ELF-1 (cell line): ENCODE measurements around the gene VPS37C.
A peak's percentile ranks its signal among the peaks of the same experiment; 100 is the strongest.
"Not testable (repeated sequence)": the region's sequence is repeated elsewhere in the genome, so short reads cannot be mapped to it uniquely, and the experiment has no call there.

ENCODE experiments used
- DNase-seq: peaks from one replicate; pipeline ENCODE4 v3.0.0-alpha.2; 2016; ENCODE audit warnings: low read depth, low spot score

Gene VPS37C

GRCh38 chr11:61161190-61162091 is at the start of gene VPS37C:
Gene VPS37C, minus strand, starts transcription at chr11:61161426. Its CDS starts 22,597 bp downstream, at chr11:61138829.
- DNase-seq, result peak; percentile 93

- not testable (repeated sequence) for DNase-seq
Observed at GRCh38 chr11:61210629-61211028, 49.4 kb upstream of the VPS37C start.

- DNase-seq, result not testable (repeated sequence)
Observed at GRCh38 chr11:61207636-61208310, 46.5 kb upstream of the VPS37C start.

- DNase-seq, result not testable (repeated sequence)
Observed at GRCh38 chr11:61204502-61205059, 43.4 kb upstream of the VPS37C start.

DNA sequence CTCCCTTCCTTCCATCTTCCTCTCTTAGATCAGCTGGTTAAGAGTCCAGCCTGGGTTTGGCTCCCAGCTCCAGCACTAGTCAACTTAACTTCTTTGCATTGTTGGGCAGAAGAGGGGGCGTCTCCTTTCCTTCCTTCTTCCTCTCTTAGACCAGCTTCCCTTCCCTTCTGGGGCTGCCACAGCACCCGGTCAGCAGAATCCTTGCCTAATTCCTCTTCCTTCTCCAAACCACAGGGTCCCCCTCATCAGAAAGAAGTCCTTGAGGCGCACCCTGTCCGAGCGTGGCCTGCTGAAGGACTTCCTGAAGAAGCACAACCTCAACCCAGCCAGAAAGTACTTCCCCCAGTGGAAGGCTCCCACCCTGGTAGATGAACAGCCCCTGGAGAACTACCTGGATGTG is 42.6 kb upstream of the VPS37C start:
- DNase-seq, result not testable (repeated sequence)

DNA sequence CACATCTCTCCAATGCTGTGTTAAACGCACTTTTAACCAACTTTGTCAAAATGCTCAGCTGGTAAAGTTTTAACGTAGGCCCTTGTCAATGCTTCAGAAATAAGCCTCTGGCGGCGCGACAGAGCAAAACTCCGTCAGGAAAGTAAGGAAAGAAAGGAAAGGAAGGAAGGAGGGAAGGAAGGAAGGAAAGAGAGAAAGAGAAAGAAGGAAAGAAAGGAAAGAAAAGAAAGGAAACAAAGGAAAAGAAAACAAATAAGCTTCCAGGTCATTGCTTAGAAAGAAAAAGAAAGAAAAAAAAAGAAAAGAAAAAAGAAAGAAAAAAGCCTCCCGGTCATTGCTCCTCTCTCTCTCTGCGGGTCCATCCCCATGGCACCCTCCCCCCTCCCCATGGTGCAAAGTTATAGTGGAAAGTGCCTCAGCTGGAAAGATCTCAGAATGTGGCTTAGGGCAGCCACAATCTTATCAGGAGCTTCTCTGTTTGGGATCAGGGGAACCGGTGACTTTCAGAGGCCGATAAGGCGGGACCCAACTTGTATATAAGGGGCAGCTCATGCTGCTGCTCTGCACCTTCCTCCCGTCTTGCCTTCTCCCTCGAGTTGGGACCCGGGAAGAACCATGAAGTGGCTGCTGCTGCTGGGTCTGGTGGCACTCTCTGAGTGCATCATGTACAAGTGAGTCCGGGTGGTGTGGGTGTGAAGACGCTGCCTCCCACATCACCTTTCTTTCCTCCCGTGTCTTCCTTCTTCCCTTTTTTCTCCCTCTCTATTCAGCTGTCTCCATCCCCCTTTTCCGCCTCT is 41.9 kb upstream of the VPS37C start, which contains the start of gene PGA3:
TSS of gene PGA3 (plus strand) at position 566 of the 797 bp plus-strand sequence. CDS start at position 616, 50 bp downstream.
- not testable (repeated sequence) for DNase-seq

DNA sequence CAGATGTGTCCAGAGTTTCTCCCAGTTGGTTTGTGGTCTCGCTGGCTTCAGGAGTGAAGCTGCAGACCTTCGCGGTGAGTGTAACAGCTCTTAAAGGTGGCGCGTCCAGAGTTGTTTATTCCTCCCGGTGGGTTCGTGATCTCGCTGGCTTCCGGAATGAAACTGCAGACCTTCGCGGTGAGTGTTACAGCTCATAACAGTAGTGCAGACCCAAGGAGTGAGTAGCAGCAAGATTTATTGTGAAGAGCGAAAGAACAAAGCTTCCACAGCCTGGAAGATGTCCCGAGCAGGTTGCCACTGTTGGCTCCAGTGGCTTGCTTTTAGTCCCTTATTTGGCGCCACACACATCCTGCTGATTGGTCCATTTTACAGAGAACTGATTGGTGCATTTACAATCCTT is 40.2 kb upstream of the VPS37C start:
- DNase-seq, result no peak

DNA sequence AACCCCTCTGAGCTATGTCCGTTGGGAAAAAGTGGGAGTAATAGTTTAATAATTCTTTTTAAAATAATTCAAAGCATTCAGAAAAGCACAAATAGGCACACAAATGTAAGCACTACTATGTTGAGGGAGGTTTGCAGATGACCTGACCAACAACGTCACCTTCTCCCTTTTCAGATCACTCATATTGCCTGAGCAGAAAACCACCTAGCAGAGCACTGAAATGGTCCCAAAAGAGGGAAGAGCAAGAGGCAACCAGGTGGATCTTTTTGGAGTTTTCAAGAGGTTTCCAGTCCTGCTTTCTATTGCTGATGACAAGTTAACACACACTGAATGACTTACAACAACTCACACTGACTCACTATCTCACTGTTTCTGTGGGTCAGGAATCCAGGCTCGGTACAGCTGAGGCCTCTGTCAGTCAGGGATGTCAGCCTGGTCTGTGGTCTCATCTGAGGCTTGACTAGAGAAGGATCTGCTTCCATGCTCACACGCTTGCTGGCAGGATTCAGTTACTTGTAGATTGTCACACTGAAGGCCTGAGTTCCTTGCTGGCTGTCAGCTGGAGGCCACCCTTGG is 37.8 kb upstream of the VPS37C start:
- no peak for DNase-seq

GRCh38 chr11:61198361-61198760 is 37.1 kb upstream of the VPS37C start:
- no peak for DNase-seq

DNA sequence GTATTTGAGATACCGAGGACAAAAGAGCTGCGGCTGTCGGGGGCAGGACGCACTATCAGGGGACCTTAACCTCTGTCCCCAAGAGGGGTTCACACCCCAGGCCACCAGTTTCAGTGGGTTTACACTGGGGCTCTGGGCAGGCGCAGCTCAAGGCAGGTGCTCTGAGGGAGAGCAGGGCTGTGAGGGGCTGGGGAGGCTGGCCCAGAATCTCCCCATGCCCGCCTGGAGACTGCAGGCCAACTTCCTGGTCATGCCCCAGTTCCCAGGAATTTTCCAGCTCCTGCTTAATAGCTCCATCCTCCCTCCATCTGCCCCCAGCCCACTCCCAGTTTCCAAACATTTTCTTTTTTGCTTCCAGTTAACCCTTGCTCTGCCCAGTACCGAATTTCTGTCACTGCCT is 34.5 kb upstream of the VPS37C start:
- no peak for DNase-seq

- no peak for DNase-seq
Observed at GRCh38 chr11:61194981-61195695, 33.9 kb upstream of the VPS37C start.

GRCh38 chr11:61194169-61194671 is 33.0 kb upstream of the VPS37C start:
- DNase-seq, result no peak

DNA sequence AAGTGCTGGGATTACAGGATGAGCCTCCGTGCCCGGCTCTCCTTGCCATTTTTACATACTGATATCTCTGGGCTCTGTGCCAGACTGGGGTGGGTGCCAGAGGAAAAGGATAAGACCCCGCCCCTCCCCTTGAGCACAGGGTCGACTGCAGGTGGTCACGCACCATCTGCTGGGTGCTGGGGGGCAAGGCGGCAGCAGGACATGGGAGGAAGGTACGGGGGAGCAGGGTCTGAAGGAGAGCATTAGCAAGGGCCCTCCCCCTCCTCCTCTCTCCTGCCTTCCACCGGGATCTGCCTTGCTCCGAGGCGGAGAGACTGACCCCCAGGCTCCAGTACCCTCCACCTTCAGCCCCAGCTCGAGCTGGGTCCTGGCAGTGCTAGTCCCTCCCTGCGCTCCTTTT is 32.4 kb upstream of the VPS37C start:
- DNase-seq, result no peak

- no peak for DNase-seq
Observed at GRCh38 chr11:61189933-61190332, 28.7 kb upstream of the VPS37C start.

GRCh38 chr11:61187505-61188130 is 26.4 kb upstream of the VPS37C start:
- DNase-seq, result peak; percentile 79

DNA sequence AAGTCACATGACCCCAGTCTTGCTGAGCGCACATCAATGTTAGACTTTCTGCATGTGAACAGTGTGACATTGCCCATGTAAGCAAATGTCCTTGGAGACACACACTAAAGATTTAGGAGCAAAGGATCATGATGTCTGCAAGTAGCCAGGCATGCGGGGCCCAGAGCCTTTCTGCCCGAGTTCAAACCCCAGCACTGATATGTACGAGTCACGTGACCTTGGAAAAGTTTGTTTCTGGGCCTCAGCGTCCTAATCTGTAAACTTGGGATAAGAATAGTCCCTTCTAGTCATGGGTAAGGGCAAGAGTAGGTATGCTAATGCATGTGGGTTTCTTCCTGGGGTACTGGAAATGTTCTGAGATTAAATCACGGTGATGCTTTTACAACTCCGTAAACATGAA is 25.3 kb upstream of the VPS37C start:
- DNase-seq, result no peak

DNA sequence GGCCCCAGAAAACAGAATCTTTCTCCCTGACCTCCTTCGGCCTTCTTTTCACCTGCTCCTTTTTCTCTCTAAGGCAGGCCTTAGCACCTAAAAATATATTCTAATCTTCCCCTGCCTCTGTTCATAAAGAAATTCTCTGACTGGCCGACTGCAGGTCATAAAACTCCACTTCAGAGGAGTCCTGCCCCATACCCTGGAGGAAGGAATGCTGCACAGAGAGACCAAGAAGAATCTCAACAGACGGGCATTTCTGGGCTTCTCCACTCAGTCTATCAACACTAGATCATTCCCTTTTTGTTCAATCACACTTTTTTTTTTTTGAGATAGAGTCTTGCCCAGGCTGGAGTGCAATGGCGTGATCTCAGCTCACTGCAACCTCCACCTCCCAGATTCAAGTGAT is 22.4 kb upstream of the VPS37C start:
- DNase-seq, result peak; percentile 44

DNA sequence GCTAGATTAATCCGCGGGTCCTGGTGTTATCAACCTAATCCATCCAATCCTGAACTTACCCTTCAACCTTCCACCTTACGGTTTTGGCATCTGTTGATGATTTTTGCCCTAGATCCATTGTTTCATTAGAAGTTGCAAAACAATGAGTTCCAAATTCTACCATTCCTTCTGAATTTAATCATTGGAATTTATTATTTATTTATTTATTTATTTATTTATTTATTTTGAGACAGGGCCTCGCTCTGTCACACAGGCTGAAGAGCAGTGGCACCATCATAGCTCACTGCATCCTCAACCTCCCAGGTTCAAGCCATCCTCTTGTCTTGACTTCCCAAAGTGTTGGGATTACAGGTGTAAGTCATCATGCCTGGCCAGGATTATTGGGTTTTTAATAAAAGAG is 20.3 kb upstream of the VPS37C start:
- no peak for DNase-seq

GRCh38 chr11:61180205-61180604 is 19.0 kb upstream of the VPS37C start:
- DNase-seq, result not testable (repeated sequence)

- DNase-seq, result no peak
Observed at GRCh38 chr11:61176446-61176845, 15.2 kb upstream of the VPS37C start.
